NB4 (cell line): ENCODE measurements around the gene GPC3.
A peak's percentile ranks its signal among the peaks of the same experiment; 100 is the strongest.

Experiments
- DNase-seq: peaks from one replicate; pipeline ENCODE4 v3.0.0; 2010; ENCODE audit warnings: low read depth
- H3K4me3 ChIP-seq: one replicate; pipeline ENCODE4 v1.5.1; 2011; ENCODE audit warnings: mild to moderate bottlenecking, low read depth, low read length, moderate library complexity
- CTCF ChIP-seq: IDR thresholded peaks from one replicate; pipeline ENCODE4 v1.5.1; 2012; ENCODE audit warnings: low read depth, low read length
- MYC ChIP-seq: IDR thresholded peaks from 2 replicates; pipeline ENCODE4 v1.6.1; 2011; ENCODE audit warnings: low read depth, low read length
- POLR2A ChIP-seq: IDR thresholded peaks from 2 replicates; pipeline ENCODE4 v1.6.1; 2011; ENCODE audit warnings: mild to moderate bottlenecking; ENCODE audit not compliant: insufficient read length; ENCODE audit errors: extremely low read depth
- TF ChIP-seq, protein P1 (sequence below): IDR thresholded peaks from 2 replicates; pipeline ENCODE4 v1.6.1; 2011; ENCODE audit warnings: low read depth, low read length

GPC3 gene

GRCh38 chrX:133804072-133804471, 181.3 kb downstream of the GPC3 start:
- DNase-seq: no peak
- H3K4me3 ChIP-seq: no peak overlapping the region
- TF ChIP-seq POLR2A (no peak), MYC (no peak), CTCF (no peak)
- TF ChIP-seq, protein P1, sequence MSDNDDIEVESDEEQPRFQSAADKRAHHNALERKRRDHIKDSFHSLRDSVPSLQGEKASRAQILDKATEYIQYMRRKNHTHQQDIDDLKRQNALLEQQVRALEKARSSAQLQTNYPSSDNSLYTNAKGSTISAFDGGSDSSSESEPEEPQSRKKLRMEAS: no peak

DNA sequence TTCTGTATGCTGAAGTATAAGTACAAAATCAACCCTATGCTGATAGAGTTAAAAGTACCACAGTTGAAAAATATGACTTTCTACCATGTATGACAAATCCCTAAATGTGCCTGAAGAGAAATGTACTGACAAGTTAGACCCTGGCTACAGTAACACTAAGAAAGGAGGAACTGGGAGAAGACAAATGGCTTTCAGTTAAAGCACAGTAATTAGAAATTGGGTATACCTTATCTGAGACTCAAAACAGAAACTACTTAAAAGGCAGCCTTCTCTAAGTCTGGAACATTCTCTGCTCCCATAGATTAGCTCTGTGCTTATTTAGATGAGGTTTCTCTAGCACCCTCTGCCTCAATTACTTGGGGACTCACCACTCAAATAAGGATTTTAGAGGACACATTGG, 189.1 kb downstream of the GPC3 start:
- H3K4me3 ChIP-seq: no peak overlapping the region
- DNase-seq: no peak
- TF ChIP-seq POLR2A (no peak), CTCF (no peak), MYC (no peak)
- TF ChIP-seq, protein P1: no peak

DNA sequence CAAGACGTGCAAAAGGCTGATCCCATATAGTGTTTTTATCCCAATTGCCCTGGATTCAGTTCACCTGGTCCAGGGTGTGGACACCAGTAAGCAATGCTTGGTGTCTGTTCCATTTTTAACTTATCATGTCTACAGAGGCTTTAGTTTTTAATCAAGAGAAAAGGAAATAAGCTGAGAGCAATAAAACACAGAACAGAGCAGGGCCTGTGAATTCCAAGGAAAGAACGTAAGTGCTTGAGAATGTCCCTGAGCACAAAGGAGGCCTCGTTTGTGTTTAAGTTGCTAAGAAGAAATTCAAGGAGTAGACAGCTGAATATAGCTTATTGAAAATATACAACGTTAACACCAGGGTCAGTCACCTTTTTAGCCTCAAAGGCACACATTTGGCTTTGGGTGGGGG, 191.3 kb downstream of the GPC3 start:
- H3K4me3 ChIP-seq: no peak overlapping the region
- DNase-seq: no peak
- TF ChIP-seq CTCF (no peak), POLR2A (no peak), MYC (no peak)
- TF ChIP-seq, protein P1: no peak

- H3K4me3 ChIP-seq: no peak overlapping the region
- TF ChIP-seq CTCF: no peak
- no peak for TF ChIP-seq MYC
- no peak for DNase-seq
Observed at GRCh38 chrX:133793626-133794025, 191.8 kb downstream of the GPC3 start.

- TF ChIP-seq, protein P1: no peak
- peak; percentile 95 for TF ChIP-seq CTCF
- peak; percentile 64 for DNase-seq
- no peak overlapping the region for H3K4me3 ChIP-seq
Observed at GRCh38 chrX:133792198-133792953, 193.0 kb downstream of the GPC3 start.

DNA sequence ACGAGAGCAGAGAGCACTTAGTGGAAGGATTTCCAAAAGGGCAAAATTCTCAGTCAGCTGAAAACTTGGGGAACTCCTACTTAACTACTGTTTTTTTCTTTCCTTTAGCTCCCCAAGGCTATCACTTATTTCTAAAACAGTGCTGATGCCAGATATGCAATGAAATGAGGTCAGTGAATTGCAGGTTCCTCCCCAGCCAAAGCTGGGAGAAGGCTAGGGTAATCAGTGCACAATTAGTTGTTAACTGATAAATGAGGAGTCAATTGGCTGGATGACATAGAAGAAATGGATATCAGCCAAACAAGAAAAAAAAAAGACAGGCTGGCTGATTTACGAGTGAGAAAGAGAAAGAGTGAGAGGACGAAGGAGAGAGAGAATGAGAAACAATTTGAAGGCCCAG, 195.6 kb downstream of the GPC3 start:
- no peak for TF ChIP-seq MYC
- TF ChIP-seq, protein P1: no peak
- TF ChIP-seq POLR2A: no peak
- TF ChIP-seq CTCF: no peak
- no peak overlapping the region for H3K4me3 ChIP-seq
- no peak for DNase-seq
